ENCODE results near the gene TMEM154. TPM values are rescaled to one million over a fixed set of nuclear protein-coding genes. Genes with fewer than 3 reads are reported as not detected.

Gene TMEM154
- total RNA-seq, 1 donor from 2014 or later: 0.24 TPM

Other genes starting within 250 kb of the TMEM154 start
- gene FBXW7, start 143.9 kb downstream of the TMEM154 start, total RNA-seq: 33.9 and 39.2 TPM in 2 replicates
- 0.62 and 3.0 TPM in 2 replicates for gene TIGD4, start 99.7 kb upstream of the TMEM154 start, total RNA-seq
- gene ARFIP1, start 100.0 kb upstream of the TMEM154 start, total RNA-seq: 22.9 and 26.7 TPM in 2 replicates

All from myocyte (in vitro differentiated cells).